Parathyroid adenoma (tissue), 2 donors: ENCODE data around the gene RNF183.

Experiments
- H2AFZ ChIP-seq: fragments of 300-600 bp; sonication (generic); one replicate; pipeline ENCODE4 v1.7.0; 2017; ENCODE audit warnings: antibody characterized with exemption, mild to moderate bottlenecking
- H3K27ac ChIP-seq: fragments of 300-600 bp; sonication (generic); one replicate; pipeline ENCODE4 v1.7.0; 2017
- H3K27me3 ChIP-seq: fragments of 300-600 bp; sonication (generic); one replicate; pipeline ENCODE4 v1.7.0; 2017; ENCODE audit warnings: low read length; ENCODE audit not compliant: control insufficient read depth, insufficient read depth
- H3K36me3 ChIP-seq: fragments of 300-600 bp; sonication (generic); one replicate; pipeline ENCODE4 v1.7.0; 2017; ENCODE audit warnings: low read length; ENCODE audit not compliant: control insufficient read depth, insufficient read depth
- H3K4me1 ChIP-seq: fragments of 300-600 bp; sonication (generic); one replicate; pipeline ENCODE4 v1.7.0; 2017; ENCODE audit warnings: control low read depth
- H3K4me2 ChIP-seq: fragments of 300-600 bp; sonication (generic); one replicate; pipeline ENCODE4 v1.7.0; 2017; ENCODE audit warnings: low read length
- H3K4me3 ChIP-seq: fragments of 300-600 bp; sonication (generic); one replicate; pipeline ENCODE4 v1.7.0; 2017; ENCODE audit warnings: low read depth, low read length
- H3K79me2 ChIP-seq: fragments of 300-600 bp; sonication (generic); one replicate; pipeline ENCODE4 v1.7.0; 2017; ENCODE audit warnings: control low read depth
- H3K9ac ChIP-seq: fragments of 300-600 bp; sonication (generic); one replicate; pipeline ENCODE4 v1.7.0; 2017; ENCODE audit warnings: mild to moderate bottlenecking
- H3K9me3 ChIP-seq: fragments of 300-600 bp; sonication (generic); one replicate; pipeline ENCODE4 v1.7.0; 2017; ENCODE audit warnings: low read length; ENCODE audit not compliant: control insufficient read depth
- TF ChIP-seq, protein P1 (sequence below): fragments of 300-600 bp; sonication (generic); IDR thresholded peaks from one replicate; pipeline ENCODE4 v1.7.0; 2017; ENCODE audit warnings: antibody characterized with exemption, mild to moderate bottlenecking
- donor health status: primary hyperparathyroidism.

Gene RNF183

DNA sequence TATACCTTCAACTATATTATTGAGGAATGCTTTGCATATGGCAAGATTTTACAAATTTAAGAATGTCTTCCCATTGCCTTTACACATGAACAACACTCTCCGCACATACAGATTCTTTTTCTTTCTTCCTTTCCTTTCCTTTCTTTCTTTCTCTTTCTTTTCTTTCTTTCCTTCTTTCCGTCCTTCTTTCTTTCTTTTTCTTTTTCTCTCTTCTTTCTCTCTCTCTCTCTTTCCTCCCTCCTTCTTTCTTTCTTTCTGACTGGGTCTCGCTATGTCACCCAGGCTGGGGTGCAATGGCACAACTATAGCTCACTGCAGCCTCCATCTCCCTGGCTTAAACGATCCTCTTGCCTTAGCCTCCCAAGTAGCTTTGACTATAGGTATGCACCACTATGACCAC lies 23.1 kb upstream of the RNF183 start:
- H3K9ac ChIP-seq, result no peak overlapping the region
- H3K36me3 ChIP-seq, result no peaks in the 10 kb centered on the region
- H3K4me3 ChIP-seq, result no peak overlapping the region
- H3K4me1 ChIP-seq, result peaks cover 22% of the 10 kb centered on the region
- H3K9me3 ChIP-seq, result no peaks in the 10 kb centered on the region
- no peaks in the 10 kb centered on the region for H3K27me3 ChIP-seq
- no peak overlapping the region for H3K4me2 ChIP-seq
- no peak overlapping the region for H3K27ac ChIP-seq
- no peaks in the 10 kb centered on the region for H3K79me2 ChIP-seq
- TF ChIP-seq, protein P1, sequence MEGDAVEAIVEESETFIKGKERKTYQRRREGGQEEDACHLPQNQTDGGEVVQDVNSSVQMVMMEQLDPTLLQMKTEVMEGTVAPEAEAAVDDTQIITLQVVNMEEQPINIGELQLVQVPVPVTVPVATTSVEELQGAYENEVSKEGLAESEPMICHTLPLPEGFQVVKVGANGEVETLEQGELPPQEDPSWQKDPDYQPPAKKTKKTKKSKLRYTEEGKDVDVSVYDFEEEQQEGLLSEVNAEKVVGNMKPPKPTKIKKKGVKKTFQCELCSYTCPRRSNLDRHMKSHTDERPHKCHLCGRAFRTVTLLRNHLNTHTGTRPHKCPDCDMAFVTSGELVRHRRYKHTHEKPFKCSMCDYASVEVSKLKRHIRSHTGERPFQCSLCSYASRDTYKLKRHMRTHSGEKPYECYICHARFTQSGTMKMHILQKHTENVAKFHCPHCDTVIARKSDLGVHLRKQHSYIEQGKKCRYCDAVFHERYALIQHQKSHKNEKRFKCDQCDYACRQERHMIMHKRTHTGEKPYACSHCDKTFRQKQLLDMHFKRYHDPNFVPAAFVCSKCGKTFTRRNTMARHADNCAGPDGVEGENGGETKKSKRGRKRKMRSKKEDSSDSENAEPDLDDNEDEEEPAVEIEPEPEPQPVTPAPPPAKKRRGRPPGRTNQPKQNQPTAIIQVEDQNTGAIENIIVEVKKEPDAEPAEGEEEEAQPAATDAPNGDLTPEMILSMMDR, result no peak
- H2AFZ ChIP-seq, result no peak overlapping the region

DNA sequence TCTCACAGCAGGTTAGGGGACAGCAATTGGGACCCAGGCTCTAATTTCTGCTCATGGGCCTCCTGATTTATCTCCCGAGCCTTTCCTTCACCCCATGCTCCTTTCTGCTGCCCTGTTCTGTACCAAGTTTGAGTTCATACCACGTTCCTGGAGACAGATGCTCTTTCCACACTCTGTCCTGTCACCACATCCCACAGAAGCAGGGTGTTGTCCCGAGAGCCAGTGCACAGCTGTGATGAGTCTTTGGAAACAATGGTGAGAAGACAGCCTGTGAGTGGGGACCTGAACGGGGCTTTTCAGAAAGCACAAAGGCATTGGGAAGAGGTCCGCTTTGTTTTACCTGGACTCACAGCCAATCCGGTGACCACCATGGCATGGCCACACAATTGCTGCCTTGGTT lies 19.5 kb upstream of the RNF183 start:
- TF ChIP-seq, protein P1, result no peak
- Histone ChIP-seq H3K79me2 (no peaks in the 10 kb centered on the region), H3K9ac (no peak overlapping the region), H3K4me3 (no peak overlapping the region), H2AFZ (no peak overlapping the region), H3K36me3 (no peaks in the 10 kb centered on the region), H3K27me3 (no peaks in the 10 kb centered on the region), H3K27ac (peak overlapping the region; percentile 75), H3K4me1 (peaks cover 40% of the 10 kb centered on the region), H3K4me2 (no peak overlapping the region), H3K9me3 (no peaks in the 10 kb centered on the region)

DNA sequence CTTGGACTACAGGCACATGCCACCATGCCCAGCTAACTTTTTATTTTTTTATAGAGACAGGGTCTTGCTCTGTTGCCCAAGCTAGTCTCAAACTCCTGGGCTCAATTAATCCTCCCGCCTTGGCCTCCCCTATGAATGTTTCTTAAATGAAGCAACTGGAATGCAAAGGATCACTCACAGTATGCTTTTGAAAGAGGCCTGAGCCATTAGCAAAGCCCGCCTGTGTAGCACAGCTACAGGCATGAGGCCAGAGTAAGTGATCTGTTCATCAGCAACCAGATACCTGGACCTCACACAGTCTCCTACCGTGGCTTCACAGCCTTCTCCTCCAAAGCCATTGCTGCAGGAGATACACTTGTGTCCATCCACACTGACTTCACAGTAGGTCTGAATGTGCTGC lies 16.9 kb upstream of the RNF183 start:
- Histone ChIP-seq H3K4me2 (peak overlapping the region; percentile 2), H3K36me3 (no peaks in the 10 kb centered on the region), H3K27me3 (no peaks in the 10 kb centered on the region), H3K9me3 (no peaks in the 10 kb centered on the region), H3K27ac (peak overlapping the region; percentile 75), H2AFZ (no peak overlapping the region), H3K4me1 (peaks cover 40% of the 10 kb centered on the region), H3K9ac (no peak overlapping the region), H3K4me3 (no peak overlapping the region), H3K79me2 (no peaks in the 10 kb centered on the region)
- TF ChIP-seq, protein P1, result no peak

DNA sequence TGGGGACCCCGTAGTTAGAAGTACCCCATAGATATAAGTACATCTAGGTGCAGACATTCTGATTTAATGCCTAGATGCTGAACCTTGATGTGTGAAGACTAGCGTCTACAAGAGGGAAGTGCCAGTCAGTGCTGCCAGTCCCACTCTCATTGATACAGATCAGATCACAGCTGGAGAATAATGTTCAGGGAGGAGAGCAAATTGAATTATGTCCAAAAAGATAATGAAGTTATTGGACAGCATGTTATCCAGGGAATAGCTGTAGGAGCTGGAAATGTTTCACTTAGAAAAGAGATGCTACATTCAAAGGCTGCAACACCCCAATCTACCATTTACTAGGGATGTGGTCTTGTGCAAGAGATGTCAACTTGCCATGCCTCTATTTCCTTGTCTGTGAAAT lies 15.9 kb upstream of the RNF183 start:
- TF ChIP-seq, protein P1, result no peak
- Histone ChIP-seq H3K9me3 (no peaks in the 10 kb centered on the region), H3K4me2 (no peak overlapping the region), H3K27me3 (no peaks in the 10 kb centered on the region), H3K36me3 (no peaks in the 10 kb centered on the region), H3K79me2 (no peaks in the 10 kb centered on the region), H3K4me3 (no peak overlapping the region), H2AFZ (no peak overlapping the region), H3K4me1 (peaks cover 40% of the 10 kb centered on the region), H3K9ac (no peak overlapping the region), H3K27ac (peak overlapping the region; percentile 25)

DNA sequence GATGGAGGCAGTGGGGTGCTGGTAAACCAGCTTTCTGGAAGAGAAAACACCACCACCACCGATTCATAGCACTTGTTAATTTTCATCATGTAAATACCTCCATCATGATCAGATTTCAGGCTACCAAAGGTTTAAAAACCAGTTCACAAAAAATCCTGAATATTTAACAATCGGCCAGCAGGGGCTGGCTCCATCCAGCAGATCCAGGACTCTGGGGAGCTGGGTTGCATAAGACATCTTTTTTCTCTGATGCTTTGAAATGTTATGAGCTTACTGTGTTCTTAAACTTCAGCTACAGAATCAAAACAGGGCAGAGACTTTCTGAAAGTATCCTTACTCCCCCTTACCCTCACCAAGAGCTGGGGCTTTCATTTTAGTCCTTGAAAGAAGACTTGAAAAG lies 14.6 kb upstream of the RNF183 start:
- Histone ChIP-seq H3K9me3 (no peaks in the 10 kb centered on the region), H3K27ac (no peak overlapping the region), H2AFZ (no peak overlapping the region), H3K4me3 (no peak overlapping the region), H3K79me2 (no peaks in the 10 kb centered on the region), H3K36me3 (no peaks in the 10 kb centered on the region), H3K27me3 (no peaks in the 10 kb centered on the region), H3K9ac (no peak overlapping the region), H3K4me2 (no peak overlapping the region), H3K4me1 (peaks cover 40% of the 10 kb centered on the region)
- TF ChIP-seq, protein P1, result peak; percentile 23
